Prostate gland (tissue), 2 donors: ENCODE results near the gene YIF1A.

ENCODE experiments used
- POLR2A ChIP-seq: fragments of 450-650 bp; IDR thresholded peaks from one replicate; pipeline ENCODE4 v1.6.1; 2016; ENCODE audit warnings: antibody characterized with exemption, mild to moderate bottlenecking
- TF ChIP-seq, protein P1 (sequence below), 4 experiments: fragments of 200-600 bp in 2 of 4; fragments of 450-650 bp in 2 of 4; sonication (generic) in 2 of 4; IDR thresholded peaks; 1 replicate in 3 of 4; 2 replicates in 1 of 4; pipeline ENCODE4 v1.5.1; 2016 to 2019; ENCODE audit warnings: antibody characterized with exemption in 4 of 4, mild to moderate bottlenecking in 2 of 4, moderate library complexity in 2 of 4

DNA sequence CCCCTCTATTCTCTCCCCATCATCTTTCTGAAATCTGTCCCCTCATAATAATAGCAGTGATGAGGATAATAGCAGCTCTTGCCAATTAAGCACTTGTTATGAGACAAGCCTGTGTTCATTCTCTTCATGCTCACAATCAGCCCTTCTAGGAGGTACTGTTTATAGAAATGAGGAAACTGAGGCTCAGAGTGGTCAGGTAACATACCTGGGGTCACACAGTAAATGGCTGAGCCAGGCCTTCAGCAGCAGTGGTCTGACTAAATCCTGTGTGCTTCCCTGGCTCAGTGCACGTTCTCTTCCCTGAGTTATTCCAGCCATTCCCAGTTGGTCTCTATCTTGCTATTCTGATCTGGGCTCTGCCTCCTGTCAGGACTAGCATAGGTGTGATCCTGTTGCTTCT, 14.7 kb downstream of the YIF1A start:
- no peak for TF ChIP-seq POLR2A
- TF ChIP-seq, protein P1, sequence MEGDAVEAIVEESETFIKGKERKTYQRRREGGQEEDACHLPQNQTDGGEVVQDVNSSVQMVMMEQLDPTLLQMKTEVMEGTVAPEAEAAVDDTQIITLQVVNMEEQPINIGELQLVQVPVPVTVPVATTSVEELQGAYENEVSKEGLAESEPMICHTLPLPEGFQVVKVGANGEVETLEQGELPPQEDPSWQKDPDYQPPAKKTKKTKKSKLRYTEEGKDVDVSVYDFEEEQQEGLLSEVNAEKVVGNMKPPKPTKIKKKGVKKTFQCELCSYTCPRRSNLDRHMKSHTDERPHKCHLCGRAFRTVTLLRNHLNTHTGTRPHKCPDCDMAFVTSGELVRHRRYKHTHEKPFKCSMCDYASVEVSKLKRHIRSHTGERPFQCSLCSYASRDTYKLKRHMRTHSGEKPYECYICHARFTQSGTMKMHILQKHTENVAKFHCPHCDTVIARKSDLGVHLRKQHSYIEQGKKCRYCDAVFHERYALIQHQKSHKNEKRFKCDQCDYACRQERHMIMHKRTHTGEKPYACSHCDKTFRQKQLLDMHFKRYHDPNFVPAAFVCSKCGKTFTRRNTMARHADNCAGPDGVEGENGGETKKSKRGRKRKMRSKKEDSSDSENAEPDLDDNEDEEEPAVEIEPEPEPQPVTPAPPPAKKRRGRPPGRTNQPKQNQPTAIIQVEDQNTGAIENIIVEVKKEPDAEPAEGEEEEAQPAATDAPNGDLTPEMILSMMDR (IDR thresholded peaks at IDR 0.05) = no peak
